ENCODE results near the gene SRC. TPM values are rescaled to one million over a fixed set of nuclear protein-coding genes. Genes with fewer than 3 reads are reported as not detected.
A peak's percentile ranks its signal among the peaks of the same experiment; 100 is the strongest.

SRC gene
- total RNA-seq, 1 donor from 2014 or later = 48.6 TPM

DNA sequence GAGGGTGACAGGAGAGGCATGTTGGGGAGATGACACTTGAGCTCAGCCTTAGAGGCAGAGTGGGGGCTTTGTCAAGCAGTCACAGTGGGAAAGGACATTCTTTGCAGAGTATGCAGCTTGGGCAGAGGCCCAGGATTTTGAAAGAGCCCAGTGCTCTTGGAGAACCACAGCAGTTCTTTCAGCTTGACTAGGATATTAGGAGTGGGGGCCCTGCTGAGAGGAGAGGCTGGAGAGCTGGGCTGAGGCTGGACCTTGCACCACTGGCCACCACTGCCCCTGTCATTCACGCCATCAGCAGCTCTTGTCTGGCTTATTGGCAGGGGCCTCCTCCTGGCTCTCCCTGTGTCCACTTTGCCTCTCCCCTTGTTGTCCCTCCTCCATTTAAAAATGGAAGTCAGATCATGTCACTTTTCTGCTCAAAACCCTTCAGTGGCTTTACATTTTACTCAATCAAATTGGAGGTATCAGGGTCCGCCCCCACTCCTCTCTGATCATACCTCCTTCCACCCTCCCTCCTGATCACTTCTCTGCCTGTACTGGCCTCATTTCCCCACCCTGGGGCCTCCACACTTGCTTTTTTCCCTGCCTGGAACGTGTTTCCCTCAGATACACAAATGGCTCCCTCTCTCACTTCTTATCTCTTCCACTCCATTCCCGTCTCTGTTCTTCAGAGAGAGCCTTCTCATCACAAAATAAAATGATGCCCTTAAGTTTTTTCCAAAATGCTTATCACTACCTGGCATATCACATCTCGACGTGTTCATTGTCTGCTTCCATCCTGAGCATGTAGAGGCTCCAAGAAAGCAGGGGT lies 46.0 kb upstream of the SRC start:
- Histone ChIP-seq H3K4me1 (peaks cover 50% of the 10 kb centered on the region), H3K36me3 (peaks cover 0 to 19% of the 10 kb centered on the region in 2 donors), H3K27me3 (no peaks in the 10 kb centered on the region), H3K9me3 (no peaks in the 10 kb centered on the region), H3K27ac (peak overlapping the region; percentile 53), H3K4me3 (no peak overlapping the region)
- TF ChIP-seq, protein P1, sequence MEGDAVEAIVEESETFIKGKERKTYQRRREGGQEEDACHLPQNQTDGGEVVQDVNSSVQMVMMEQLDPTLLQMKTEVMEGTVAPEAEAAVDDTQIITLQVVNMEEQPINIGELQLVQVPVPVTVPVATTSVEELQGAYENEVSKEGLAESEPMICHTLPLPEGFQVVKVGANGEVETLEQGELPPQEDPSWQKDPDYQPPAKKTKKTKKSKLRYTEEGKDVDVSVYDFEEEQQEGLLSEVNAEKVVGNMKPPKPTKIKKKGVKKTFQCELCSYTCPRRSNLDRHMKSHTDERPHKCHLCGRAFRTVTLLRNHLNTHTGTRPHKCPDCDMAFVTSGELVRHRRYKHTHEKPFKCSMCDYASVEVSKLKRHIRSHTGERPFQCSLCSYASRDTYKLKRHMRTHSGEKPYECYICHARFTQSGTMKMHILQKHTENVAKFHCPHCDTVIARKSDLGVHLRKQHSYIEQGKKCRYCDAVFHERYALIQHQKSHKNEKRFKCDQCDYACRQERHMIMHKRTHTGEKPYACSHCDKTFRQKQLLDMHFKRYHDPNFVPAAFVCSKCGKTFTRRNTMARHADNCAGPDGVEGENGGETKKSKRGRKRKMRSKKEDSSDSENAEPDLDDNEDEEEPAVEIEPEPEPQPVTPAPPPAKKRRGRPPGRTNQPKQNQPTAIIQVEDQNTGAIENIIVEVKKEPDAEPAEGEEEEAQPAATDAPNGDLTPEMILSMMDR (IDR thresholded peaks at IDR 0.05) = no peak
- TF ChIP-seq POLR2AphosphoS5 (IDR thresholded peaks at IDR 0.05; ENCODE audit: insufficient read depth in 1 of 2, low read depth in 1 of 2) (no peak), POLR2A (IDR thresholded peaks at IDR 0.05) (no peak)
- DNase-seq (ENCODE audit: extremely low spot score in 2 of 2) = no peak
- intact Hi-C loops (cut with DNase I) = no loop called here

DNA sequence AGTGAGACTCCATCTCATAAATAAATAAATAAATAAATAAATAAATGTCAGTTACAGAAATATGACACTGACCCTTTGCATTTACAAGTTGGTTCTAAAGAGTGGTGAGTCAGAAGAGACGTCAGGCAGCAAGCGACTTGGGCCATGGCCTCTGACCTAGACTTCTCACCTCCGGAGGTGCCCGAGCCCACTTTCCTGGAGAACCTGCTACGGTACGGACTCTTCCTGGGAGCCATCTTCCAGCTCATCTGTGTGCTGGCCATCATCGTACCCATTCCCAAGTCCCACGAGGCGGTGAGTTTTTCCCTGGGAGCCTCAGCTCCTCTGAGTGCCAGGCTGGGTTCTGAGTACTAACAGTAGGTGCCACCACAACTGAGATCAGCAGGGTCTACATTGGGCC lies 44.8 kb upstream of the SRC start:
- peaks cover 0 to 19% of the 10 kb centered on the region in 2 donors for H3K36me3 ChIP-seq
- DNase-seq (ENCODE audit: extremely low spot score in 2 of 2) = no peak

DNA sequence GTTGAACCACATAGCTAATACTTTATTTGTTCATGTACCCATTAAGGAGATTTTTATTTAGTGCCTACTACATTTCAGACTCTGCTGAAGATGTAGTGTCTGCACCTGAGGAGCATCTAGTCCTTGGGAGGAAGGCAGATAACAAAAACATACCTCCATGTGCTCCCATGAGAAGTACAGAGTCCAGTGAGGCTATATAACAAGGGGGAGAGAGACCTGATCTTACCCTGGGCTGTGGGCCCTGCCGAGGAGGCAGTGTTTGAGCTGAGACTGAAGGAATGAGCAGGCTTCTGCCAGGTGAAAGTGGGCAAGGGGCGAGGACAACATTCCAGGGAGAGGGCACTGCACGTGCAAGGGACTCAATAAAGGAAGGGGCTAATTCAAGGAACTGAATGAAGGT lies 44.4 kb upstream of the SRC start:
- intact Hi-C loops (cut with DNase I) = no loop called here
- H3K4me3 ChIP-seq = no peak overlapping the region
- no peaks in the 10 kb centered on the region for H3K27me3 ChIP-seq
- no peak overlapping the region for H3K27ac ChIP-seq
- H3K9me3 ChIP-seq = no peaks in the 10 kb centered on the region
- H3K36me3 ChIP-seq = peaks cover 0 to 19% of the 10 kb centered on the region in 2 donors
- no peak for TF ChIP-seq POLR2A (IDR thresholded peaks at IDR 0.05)
- no peak for TF ChIP-seq POLR2AphosphoS5 (IDR thresholded peaks at IDR 0.05; ENCODE audit: insufficient read depth in 1 of 2, low read depth in 1 of 2)
- TF ChIP-seq, protein P1 (IDR thresholded peaks at IDR 0.05) = no peak
- no peak for DNase-seq (ENCODE audit: extremely low spot score in 2 of 2)
- peaks cover 36% of the 10 kb centered on the region for H3K4me1 ChIP-seq

More for the DNA sequence above, 44.8 kb upstream of the SRC start:
- H3K4me1 ChIP-seq = peaks cover 38% of the 10 kb centered on the region
- no peak overlapping the region for H3K4me3 ChIP-seq
- H3K27me3 ChIP-seq = no peaks in the 10 kb centered on the region
- intact Hi-C loops (cut with DNase I) = no loop called here
- no peaks in the 10 kb centered on the region for H3K9me3 ChIP-seq
- H3K27ac ChIP-seq = no peak overlapping the region
- TF ChIP-seq POLR2AphosphoS5 (IDR thresholded peaks at IDR 0.05; ENCODE audit: insufficient read depth in 1 of 2, low read depth in 1 of 2) (no peak), POLR2A (IDR thresholded peaks at IDR 0.05) (no peak)
- TF ChIP-seq, protein P1 (IDR thresholded peaks at IDR 0.05) = no peak

DNA sequence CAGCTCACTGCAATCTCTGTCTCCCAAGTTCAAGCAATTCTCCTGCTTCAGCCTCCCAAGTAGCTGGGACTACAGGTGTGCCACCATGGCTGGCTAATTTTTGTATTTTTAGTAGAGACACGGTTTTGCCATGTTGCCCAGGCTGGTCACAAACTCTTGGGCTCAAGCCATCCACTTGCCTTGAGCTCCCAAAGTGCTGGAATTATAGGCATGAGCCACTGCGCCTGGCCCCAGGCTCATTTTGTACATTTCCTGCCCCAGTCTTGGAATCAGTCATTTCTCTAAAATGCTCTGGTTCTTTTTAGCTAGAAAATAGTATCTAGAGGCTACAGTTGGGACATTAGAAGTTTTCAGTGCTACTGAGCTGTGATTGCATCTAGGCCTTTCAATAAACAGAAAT lies 43.0 kb upstream of the SRC start:
- H3K36me3 ChIP-seq = peaks cover 0 to 19% of the 10 kb centered on the region in 2 donors
- no peak overlapping the region for H3K27ac ChIP-seq
- H3K9me3 ChIP-seq = no peaks in the 10 kb centered on the region
- H3K4me3 ChIP-seq = no peak overlapping the region
- TF ChIP-seq POLR2A (IDR thresholded peaks at IDR 0.05) (no peak), POLR2AphosphoS5 (IDR thresholded peaks at IDR 0.05; ENCODE audit: insufficient read depth in 1 of 2, low read depth in 1 of 2) (no peak)
- TF ChIP-seq, protein P1 (IDR thresholded peaks at IDR 0.05) = no peak
- H3K4me1 ChIP-seq = peaks cover 27% of the 10 kb centered on the region
- intact Hi-C loops (cut with DNase I) = no loop called here
- no peaks in the 10 kb centered on the region for H3K27me3 ChIP-seq
- no peak for DNase-seq (ENCODE audit: extremely low spot score in 2 of 2)

DNA sequence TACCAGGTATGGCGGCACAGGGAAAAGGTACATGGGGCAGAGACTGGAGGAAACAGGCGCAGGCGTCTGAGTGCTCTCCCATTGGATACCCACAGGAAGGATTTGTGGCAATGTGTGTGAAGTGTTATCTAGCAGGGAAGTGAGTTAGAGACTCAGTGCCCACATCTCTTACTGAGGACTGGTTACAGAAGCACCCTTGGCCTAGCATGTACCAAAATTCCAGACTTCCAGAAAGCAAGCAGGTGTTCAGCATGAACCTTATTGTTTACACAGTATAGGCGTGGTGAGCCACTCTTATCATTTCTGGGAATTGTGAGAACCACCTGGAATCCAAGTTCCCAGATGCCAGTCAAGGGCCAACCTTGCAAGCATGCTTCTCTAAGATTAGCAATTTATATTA lies 42.3 kb upstream of the SRC start:
- Histone ChIP-seq H3K27ac (no peak overlapping the region), H3K9me3 (no peaks in the 10 kb centered on the region), H3K4me3 (no peak overlapping the region), H3K36me3 (peaks cover 0 to 19% of the 10 kb centered on the region in 2 donors), H3K27me3 (no peaks in the 10 kb centered on the region), H3K4me1 (peaks cover 20% of the 10 kb centered on the region)
- intact Hi-C loops (cut with DNase I) = no loop called here
- DNase-seq (ENCODE audit: extremely low spot score in 2 of 2) = no peak
- no peak for TF ChIP-seq POLR2AphosphoS5 (IDR thresholded peaks at IDR 0.05; ENCODE audit: insufficient read depth in 1 of 2, low read depth in 1 of 2)
- TF ChIP-seq, protein P1 (IDR thresholded peaks at IDR 0.05) = no peak
- no peak for TF ChIP-seq POLR2A (IDR thresholded peaks at IDR 0.05)
